ENCODE results near the gene AGBL3. TPM values are rescaled to one million over a fixed set of nuclear protein-coding genes. Genes with fewer than 3 reads are reported as not detected.
A peak's percentile ranks its signal among the peaks of the same experiment; 100 is the strongest.

AGBL3 gene
- total and polyA plus RNA-seq, 9 of the 15 experiments (the other 6 are each of a cell fraction or from before 2014, with no cell fraction given) = 0.54 to 2.9 (median 1.7) TPM

DNA sequence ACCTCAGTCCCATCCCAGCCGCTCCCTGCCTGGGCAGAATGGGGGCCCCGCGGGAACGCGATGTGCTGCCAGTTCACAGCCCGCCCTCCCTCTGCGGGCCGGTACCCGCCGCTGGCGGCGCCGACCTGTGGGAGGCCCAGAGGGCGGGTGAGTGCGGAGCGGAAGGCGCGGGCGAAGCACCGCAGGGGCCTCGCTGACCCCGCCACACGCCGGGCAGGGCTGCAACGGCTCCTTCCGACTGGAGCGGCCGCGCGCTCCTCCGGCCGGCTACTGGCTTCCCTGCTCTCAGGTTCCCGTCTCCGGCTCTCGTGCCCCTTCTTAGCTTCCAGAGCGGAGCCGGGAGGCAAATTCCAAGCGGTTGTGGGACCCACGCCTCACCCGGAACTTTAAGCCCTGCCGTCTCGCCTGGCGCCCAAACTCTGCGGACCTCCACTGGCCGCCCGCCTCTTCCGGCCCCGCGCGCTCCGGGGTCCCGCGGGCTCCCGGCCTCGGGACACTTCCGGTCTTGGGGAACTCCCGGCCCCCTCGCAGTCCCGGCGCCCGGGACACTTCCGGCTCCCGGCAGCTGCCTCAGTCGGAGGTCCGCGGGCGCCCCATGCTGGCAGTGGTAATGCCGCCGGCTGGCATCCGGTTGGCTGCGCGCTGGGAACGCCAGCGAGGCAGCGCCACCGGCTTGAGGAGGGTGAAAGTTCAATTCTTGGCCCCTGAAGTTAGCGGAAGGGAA lies 184.1 kb downstream of the AGBL3 start, which contains the start of gene CYREN (continued):
- TF ChIP-seq, protein P1, sequence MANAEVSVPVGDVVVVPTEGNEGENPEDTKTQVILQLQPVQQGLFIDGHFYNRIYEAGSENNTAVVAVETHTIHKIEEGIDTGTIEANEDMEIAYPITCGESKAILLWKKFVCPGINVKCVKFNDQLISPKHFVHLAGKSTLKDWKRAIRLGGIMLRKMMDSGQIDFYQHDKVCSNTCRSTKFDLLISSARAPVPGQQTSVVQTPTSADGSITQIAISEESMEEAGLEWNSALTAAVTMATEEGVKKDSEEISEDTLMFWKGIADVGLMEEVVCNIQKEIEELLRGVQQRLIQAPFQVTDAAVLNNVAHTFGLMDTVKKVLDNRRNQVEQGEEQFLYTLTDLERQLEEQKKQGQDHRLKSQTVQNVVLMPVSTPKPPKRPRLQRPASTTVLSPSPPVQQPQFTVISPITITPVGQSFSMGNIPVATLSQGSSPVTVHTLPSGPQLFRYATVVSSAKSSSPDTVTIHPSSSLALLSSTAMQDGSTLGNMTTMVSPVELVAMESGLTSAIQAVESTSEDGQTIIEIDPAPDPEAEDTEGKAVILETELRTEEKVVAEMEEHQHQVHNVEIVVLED (CRISPR knock-in tag; IDR thresholded peaks at IDR 0.05) = no peak; the same call in none of the 2 replicates
- peak; percentile 99 for TF ChIP-seq KAT7 (CRISPR knock-in tag; IDR thresholded peaks at IDR 0.05; ENCODE audit: borderline replicate concordance)
- TF ChIP-seq TFAM (CRISPR knock-in tag; conservative IDR thresholded peaks at IDR 0.05) = no peak
- TF ChIP-seq ARID2 (IDR thresholded peaks at IDR 0.05) = 0 out of 2 replicates have a peak, but pooled peaks have one; percentile 6
- no peak for TF ChIP-seq ZC3H4 (CRISPR knock-in tag; IDR thresholded peaks at IDR 0.05; ENCODE audit: borderline replicate concordance)
- TF ChIP-seq, protein P2, sequence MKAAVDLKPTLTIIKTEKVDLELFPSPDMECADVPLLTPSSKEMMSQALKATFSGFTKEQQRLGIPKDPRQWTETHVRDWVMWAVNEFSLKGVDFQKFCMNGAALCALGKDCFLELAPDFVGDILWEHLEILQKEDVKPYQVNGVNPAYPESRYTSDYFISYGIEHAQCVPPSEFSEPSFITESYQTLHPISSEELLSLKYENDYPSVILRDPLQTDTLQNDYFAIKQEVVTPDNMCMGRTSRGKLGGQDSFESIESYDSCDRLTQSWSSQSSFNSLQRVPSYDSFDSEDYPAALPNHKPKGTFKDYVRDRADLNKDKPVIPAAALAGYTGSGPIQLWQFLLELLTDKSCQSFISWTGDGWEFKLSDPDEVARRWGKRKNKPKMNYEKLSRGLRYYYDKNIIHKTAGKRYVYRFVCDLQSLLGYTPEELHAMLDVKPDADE (conservative IDR thresholded peaks at IDR 0.05; ENCODE audit: control insufficient read depth, low read depth, low read length) = peak; percentile 94
- TF ChIP-seq ETV1 (tag; conservative IDR thresholded peaks at IDR 0.05; ENCODE audit: low read depth) = peak; percentile 99
- TF ChIP-seq TCF7L2 (IDR thresholded peaks at IDR 0.05; ENCODE audit: low read depth, low read length) = peak; percentile 69
- peak; percentile 88; the same call in 1 of the 2 replicates for TF ChIP-seq NR1H2 (CRISPR knock-in tag; IDR thresholded peaks at IDR 0.05)
- peak; percentile 89 for TF ChIP-seq HLTF (IDR thresholded peaks at IDR 0.05)
- TF ChIP-seq, protein P3, sequence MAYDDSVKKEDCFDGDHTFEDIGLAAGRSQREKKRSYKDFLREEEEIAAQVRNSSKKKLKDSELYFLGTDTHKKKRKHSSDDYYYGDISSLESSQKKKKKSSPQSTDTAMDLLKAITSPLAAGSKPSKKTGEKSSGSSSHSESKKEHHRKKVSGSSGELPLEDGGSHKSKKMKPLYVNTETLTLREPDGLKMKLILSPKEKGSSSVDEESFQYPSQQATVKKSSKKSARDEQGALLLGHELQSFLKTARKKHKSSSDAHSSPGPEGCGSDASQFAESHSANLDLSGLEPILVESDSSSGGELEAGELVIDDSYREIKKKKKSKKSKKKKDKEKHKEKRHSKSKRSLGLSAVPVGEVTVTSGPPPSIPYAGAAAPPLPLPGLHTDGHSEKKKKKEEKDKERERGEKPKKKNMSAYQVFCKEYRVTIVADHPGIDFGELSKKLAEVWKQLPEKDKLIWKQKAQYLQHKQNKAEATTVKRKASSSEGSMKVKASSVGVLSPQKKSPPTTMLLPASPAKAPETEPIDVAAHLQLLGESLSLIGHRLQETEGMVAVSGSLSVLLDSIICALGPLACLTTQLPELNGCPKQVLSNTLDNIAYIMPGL (CRISPR knock-in tag; IDR thresholded peaks at IDR 0.05) = peak; percentile 78
- TF ChIP-seq IFI16 (CRISPR knock-in tag; IDR thresholded peaks at IDR 0.05) = no peak
- 0 out of 2 replicates have a peak, but pooled peaks have one; percentile 49 for TF ChIP-seq HMG20A (CRISPR knock-in tag; conservative IDR thresholded peaks at IDR 0.05)
- TF ChIP-seq, protein P4, sequence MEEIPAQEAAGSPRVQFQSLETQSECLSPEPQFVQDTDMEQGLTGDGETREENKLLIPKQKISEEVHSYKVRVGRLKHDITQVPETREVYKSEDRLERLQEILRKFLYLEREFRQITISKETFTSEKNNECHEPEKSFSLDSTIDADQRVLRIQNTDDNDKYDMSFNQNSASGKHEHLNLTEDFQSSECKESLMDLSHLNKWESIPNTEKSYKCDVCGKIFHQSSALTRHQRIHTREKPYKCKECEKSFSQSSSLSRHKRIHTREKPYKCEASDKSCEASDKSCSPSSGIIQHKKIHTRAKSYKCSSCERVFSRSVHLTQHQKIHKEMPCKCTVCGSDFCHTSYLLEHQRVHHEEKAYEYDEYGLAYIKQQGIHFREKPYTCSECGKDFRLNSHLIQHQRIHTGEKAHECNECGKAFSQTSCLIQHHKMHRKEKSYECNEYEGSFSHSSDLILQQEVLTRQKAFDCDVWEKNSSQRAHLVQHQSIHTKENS (CRISPR knock-in tag; IDR thresholded peaks at IDR 0.05) = no peak
- no peak for TF ChIP-seq BACH1 (tag; IDR thresholded peaks at IDR 0.05)
- peak; percentile 99 for TF ChIP-seq RBBP5 (IDR thresholded peaks at IDR 0.05; ENCODE audit: borderline replicate concordance, insufficient read depth, low read length, poor library complexity, severe bottlenecking)
- no peak for TF ChIP-seq KHSRP (IDR thresholded peaks at IDR 0.05)
- TF ChIP-seq, protein P5, sequence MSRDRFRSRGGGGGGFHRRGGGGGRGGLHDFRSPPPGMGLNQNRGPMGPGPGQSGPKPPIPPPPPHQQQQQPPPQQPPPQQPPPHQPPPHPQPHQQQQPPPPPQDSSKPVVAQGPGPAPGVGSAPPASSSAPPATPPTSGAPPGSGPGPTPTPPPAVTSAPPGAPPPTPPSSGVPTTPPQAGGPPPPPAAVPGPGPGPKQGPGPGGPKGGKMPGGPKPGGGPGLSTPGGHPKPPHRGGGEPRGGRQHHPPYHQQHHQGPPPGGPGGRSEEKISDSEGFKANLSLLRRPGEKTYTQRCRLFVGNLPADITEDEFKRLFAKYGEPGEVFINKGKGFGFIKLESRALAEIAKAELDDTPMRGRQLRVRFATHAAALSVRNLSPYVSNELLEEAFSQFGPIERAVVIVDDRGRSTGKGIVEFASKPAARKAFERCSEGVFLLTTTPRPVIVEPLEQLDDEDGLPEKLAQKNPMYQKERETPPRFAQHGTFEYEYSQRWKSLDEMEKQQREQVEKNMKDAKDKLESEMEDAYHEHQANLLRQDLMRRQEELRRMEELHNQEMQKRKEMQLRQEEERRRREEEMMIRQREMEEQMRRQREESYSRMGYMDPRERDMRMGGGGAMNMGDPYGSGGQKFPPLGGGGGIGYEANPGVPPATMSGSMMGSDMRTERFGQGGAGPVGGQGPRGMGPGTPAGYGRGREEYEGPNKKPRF (IDR thresholded peaks at IDR 0.05; ENCODE audit: low read depth, low read length) = no peak
- peak; percentile 73; the same call in 1 of the 2 replicates for TF ChIP-seq POLR2AphosphoS2 (IDR thresholded peaks at IDR 0.05; ENCODE audit: low read length)
